ENCODE results near the gene MSRB3.

MSRB3 gene

DNA sequence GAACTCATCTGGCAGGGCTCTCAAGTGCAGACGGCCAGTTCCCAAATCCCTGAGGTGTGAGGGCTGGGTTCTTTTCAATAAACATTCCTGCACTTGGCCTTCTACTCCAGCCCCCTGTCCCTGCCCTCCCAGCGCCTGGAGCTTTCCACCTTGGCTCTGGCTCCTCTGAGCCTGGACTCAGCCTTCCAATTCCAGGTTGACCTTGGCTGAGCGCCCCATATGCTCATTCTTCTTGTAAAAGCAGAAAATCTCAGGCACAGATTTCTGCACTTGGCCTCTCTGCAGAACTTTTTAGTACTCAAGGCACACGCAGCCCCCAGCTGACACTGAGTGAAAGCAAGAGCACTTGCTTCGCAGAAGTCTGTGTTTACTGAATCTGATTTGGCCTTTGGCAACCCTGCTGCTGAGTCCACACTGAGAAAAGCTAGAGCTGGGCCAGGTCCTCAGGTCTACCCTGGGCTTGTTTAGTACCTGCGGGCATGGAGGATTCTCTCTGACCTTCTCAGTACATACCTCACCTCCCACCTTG, 222.7 kb downstream of the MSRB3 start:
- DNase-seq: no peak

DNA sequence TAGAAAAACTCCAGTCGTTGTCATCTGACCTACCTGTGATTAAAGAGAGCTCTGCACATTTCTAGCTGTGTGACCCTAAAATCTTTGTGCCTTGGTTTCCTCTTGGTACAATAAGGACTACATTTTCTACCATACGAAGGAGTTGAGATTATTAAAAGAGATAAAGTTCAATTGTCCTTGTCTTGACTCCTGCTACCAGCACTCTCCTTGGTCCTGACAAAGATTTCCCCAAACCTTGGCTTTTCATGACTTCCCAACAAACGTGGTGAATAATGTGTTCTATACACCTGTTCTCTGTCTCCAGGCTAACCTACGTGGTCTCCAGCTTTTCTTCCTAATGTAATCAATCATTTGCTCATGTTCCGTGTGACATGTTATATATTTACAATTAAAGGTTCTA, 223.5 kb downstream of the MSRB3 start:
- DNase-seq: no peak

DNA sequence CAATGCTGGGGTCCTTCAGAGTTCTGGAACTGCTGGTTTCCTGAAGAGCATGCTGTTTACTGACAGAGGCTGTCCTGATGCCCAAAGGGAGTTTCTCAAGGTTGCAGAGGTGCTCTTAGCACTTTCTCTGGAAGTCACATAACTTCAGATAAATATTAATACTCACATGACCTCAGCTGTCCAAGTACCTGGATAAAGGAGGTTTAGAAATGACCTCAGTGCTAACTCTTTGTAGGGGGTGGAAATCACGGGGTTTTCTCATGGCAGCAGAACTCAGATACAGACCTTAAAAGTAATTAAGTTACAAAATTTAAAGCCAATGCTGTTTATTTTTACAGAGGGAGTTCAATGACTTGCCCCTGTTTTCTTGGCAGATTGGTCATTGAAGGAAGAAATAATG, 225.9 kb downstream of the MSRB3 start:
- DNase-seq: no peak

DNA sequence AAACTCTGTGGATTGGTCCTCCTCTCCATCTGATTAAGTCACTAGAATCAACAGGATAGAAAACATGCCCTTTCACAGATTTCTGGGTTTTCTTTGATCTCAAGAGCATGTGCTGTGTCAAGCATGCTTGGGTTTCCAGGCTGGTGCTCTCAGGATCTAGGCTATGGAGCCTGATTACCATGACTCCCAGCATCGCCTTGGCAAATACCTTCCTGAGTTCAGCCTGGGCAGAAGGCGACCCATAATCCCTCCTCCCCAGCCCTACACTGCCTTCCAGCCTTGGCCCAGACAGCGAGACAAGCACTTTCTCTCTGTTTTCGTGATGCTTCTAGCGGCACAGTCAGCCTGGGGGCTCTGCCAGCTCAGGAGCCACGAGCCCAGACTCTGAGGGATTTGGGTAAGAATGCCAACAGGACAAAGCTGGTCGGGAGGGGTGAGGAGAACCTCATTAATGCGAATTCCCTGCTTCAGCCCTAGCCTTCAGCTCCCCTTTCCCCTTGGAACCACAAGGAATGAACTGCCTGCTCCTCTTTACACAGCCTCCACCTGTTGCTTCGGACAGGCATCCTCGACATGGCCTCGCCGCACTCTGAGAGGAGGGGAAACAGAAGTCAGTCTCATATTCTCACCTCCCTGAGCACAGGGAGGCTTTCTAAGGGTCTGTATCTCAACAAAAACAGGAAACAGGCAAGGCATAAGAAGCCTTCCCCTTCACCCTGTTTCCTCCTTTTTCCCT, 227.1 kb downstream of the MSRB3 start:
- DNase-seq: no peak

DNA sequence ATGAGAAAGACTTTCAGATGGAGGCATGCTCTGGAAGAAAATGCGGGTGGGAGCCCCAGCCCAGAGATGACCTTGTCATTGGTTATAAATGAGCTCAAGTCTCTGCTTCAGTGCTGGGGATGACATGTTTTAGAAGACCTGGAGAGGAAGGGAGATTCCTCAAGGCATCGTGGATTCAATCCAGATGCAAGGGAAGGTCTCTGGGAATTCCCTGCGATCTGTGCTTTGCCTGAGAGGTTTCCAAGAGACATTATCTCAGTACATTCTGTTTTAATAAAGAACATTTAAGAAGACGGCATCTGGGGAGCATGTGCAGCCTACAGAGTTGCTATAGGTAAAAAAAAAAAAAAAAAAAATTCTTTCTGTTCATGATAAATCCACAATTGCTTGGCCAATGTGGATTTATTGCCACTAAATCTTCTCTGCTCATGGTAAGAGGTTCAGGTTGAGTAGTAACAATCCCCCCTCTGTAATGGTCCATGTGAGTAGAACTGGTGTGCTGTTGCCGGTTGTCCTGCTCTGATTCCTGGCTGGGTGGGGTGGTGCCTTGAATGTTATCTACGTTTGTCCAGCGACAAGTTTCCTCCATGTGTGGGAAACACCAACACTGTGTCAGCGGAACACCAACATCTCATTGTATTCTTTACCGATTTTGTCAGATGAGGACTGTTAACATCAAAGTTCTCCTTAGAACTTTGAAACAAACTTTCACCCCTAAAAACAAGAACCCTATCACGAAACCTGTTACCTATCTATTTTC, 230.0 kb downstream of the MSRB3 start:
- no peak for DNase-seq

DNA sequence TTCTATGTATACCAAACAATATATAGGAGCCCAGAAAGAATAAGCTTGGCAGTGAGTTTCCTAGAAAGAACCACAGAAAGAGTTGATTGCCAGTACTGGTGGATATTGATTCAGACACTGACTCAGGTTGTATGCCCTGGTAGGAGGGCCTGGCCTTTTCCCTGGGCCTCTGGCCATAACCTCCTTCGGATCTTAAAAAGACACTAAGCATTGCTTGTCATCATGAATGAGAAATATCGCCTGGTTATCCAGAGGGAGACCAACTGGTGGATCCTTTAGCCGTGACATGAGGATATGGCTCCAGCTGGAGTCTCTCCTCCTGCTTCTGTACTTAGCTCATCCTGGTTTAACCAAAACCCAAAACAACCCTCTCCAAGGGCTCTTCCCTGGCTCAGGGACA, 231.5 kb downstream of the MSRB3 start:
- no peak for DNase-seq

DNA sequence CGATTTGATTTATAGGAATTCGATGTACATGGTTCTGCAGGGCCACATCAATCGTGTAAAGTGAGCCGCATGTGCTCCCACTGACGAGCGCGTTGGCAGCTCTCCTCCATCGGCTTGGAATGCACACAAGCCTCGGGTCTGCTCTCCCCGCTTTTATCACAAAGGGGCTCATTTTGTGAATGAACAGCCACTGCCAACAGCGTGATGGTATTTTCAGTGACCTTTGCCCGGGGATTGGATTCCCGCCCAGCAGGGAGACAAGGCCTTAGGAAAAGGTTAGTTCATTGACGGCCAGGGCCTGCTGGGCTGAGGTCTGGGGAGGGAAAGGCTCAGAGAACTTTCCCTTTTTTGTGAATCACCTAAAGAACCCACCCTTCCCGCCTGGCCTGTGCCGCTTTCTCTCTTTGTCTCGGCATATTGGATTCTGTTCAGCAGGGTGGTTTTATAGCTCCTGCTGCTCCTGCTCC, 232.1 kb downstream of the MSRB3 start:
- DNase-seq: no peak

DNA sequence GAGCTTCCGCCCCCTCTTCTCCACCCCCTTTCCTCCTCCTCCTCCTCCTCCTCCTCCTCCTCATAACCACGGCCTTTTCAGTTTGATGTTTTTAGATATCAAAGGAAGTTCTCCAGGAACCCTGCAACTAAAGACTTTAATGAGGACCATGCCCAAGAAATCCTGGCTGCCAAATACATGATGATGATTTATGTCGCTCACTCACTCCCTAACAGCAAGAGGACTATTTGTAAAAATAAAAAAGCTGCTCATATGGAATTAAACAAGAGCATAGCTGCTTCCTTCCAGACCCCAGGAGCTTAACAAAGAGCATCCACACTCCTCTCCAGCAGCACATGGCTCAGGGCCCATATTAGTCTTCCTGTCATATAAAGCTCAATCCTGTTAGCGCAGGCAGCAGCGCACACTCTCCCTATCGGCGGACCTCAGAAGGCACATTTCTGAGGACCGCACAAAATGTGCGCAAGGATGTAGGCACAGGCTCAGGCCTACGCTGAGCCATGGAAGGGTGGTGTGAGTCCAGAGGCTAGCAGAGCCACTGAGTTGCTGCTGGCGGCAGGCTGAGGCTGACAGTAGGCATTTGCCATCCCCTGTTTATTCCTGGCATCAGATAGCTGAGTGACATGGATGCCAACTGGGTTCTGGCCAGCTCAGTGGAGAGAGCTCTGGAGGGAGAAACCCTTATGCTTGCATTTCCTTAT, 232.8 kb downstream of the MSRB3 start:
- DNase-seq: no peak

DNA sequence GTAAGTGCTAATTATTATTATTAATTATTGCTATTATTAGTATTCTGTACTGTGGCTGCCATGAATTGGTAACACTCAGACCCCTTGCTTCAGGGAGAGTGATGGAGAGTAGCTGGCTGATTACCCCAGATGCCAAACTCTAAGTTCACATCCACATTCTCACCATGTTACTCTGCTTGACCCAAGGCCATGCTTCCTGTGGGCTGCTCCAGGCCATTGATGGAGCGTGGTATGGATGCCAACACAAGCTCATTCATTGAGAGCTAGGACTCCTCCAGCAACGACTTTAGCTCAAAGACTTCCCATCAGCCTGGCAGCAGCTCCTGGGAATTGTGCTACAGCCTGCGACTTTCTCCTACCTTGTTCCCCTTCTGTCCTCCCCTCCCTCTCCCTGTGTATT, 233.4 kb downstream of the MSRB3 start:
- DNase-seq: no peak
